Panc1 (cell line): ENCODE data around the gene KXD1. TPM values are rescaled to one million over a fixed set of nuclear protein-coding genes. Genes with fewer than 3 reads are reported as not detected.

ENCODE experiments used
- ATAC-seq: fragments of 200-7000 bp; cut with Tn5 transposase; 2 replicates; pipeline ENCODE4 v1.9.1; 2020; ENCODE audit warnings: mild to moderate bottlenecking, moderate library complexity
- BruUV-seq: library from RNA; stranded (reverse); fragments of 400-500 nt; replicated peaks from 2 replicates; lab custom pipeline; 2021; lab: Mats Ljungman, UMichigan
- CTCF ChIA-PET: fragments of 300-600 bp; sonication (Branson Sonifier 250); formaldehyde crosslinking; loops from one replicate; lab custom pipeline; 2022; ENCODE audit warnings: antibody characterized with exemption; lab: Charles Lee
- POLR2A ChIA-PET: fragments of 300-600 bp; sonication (Branson Sonifier 250); formaldehyde crosslinking; loops from one replicate; lab custom pipeline; 2022; ENCODE audit warnings: antibody characterized with exemption; lab: Charles Lee
- DNase-seq: peaks from one replicate; pipeline ENCODE4 v3.0.0-alpha.2; 2010; ENCODE audit warnings: low read depth, low spot score
- H3K27ac ChIP-seq: 2 replicates; pipeline ENCODE4 v1.5.1; 2011; ENCODE audit warnings: mild to moderate bottlenecking, low read length, inconsistent platforms
- H3K27me3 ChIP-seq: fragments of 200-500 bp; sonication (Bioruptor generic); 2 replicates; pipeline ENCODE4 v1.6.0; 2014; ENCODE audit warnings: low read length, inconsistent platforms; ENCODE audit not compliant: control insufficient read depth, insufficient read depth
- H3K36me3 ChIP-seq: fragments of 200-500 bp; sonication (Bioruptor generic); 2 replicates; pipeline ENCODE4 v1.5.1; 2014; ENCODE audit warnings: inconsistent platforms, mild to moderate bottlenecking, low read length, moderate library complexity; ENCODE audit not compliant: control insufficient read depth, insufficient read depth
- H3K4me1 ChIP-seq: 2 replicates; pipeline ENCODE4 v1.5.1; 2011; ENCODE audit warnings: inconsistent platforms, mild to moderate bottlenecking, low read length, moderate library complexity; ENCODE audit not compliant: control insufficient read depth, insufficient read depth
- H3K4me3 ChIP-seq, 2 experiments: 2 replicates each; pipeline ENCODE4 v1.5.1; 2011 to 2012; ENCODE audit warnings: low read depth in 2 of 2, low read length in 2 of 2, mild to moderate bottlenecking in 2 of 2, inconsistent platforms in 1 of 2, moderate library complexity in 1 of 2
- H3K9me3 ChIP-seq: fragments of 200-500 bp; sonication (Bioruptor generic); 2 replicates; pipeline ENCODE4 v1.5.1; 2014; ENCODE audit warnings: low read depth, mild to moderate bottlenecking, inconsistent platforms, low read length, moderate library complexity; ENCODE audit not compliant: control insufficient read depth, insufficient read depth
- POLR2AphosphoS5 ChIP-seq: IDR thresholded peaks from 2 replicates; pipeline ENCODE4 v1.6.1; 2012; ENCODE audit warnings: mild to moderate bottlenecking, low read depth, low read length, moderate library complexity
- SIN3A ChIP-seq: IDR thresholded peaks from 2 replicates; pipeline ENCODE4 v1.6.1; 2012; ENCODE audit warnings: low read depth, mild to moderate bottlenecking, low read length, moderate library complexity, borderline replicate concordance; ENCODE audit not compliant: insufficient read depth
- TCF7L2 ChIP-seq: IDR thresholded peaks from 2 replicates; pipeline ENCODE4 v1.6.1; 2011; ENCODE audit warnings: mild to moderate bottlenecking, low read depth, low read length, inconsistent platforms
- in situ Hi-C: cut with HindIII; loops from 2 replicates; pipeline ENCODE4 v1.10.0; 2016; ENCODE audit warnings: low sequenced_read_pairs, low pct_unique_long_range_greater_than_20kb
- intact Hi-C: fragments of 100-400 bp; cut with micrococcal nuclease; formaldehyde crosslinking; loops from one replicate; pipeline ENCODE4 v1.10.0; 2022; ENCODE audit not compliant: unreplicated experiment
- total RNA-seq: library from RNA; stranded (reverse); gene quantifications from one replicate; pipeline ENCODE4 v1.2.1, GENCODE V29; 2021; ENCODE audit not compliant: unreplicated experiment
- TF ChIP-seq, protein P1 (sequence below), 2 experiments: IDR thresholded peaks; 2 replicates each; pipeline ENCODE4 v1.6.1; 2011 to 2012; ENCODE audit warnings: low read depth in 2 of 2, control low read depth in 1 of 2, low read length in 1 of 2, mild to moderate bottlenecking in 1 of 2, moderate library complexity in 1 of 2; ENCODE audit not compliant: insufficient read depth in 1 of 2
- TF ChIP-seq, protein P2 (sequence below): fragments of 450-650 bp; IDR thresholded peaks from 2 replicates; pipeline ENCODE4 v1.5.1; 2017; ENCODE audit warnings: mild to moderate bottlenecking

KXD1 gene
- total RNA-seq, 1 experiment from 2014 or later: 106 TPM

DNA sequence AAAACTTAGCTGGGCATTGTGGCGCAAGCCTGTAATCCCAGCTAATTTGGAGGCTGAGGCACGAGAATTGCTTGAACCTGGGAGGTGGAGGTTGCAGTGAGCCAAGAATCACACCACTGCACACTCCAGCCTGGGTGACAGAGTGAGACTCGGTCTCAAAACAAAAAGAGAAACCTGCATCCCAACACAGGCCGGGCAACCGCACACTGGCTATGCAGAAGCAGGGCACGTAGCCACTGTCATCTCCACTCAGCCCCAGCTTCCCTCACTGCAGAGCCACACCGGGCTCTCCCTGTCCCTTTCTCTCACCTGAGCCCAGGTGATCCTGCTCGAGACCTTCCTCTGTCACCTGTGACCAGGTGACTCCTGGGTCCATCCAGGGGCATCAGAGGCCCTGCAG, 47.5 kb upstream of the KXD1 start:
- in situ Hi-C loops (no loop called here), intact Hi-C loops (no loop called here)
- Histone ChIP-seq H3K36me3 (no peaks in the 10 kb centered on the region), H3K4me3 (no peak overlapping the region), H3K9me3 (no peaks in the 10 kb centered on the region), H3K4me1 (peaks cover 25% of the 10 kb centered on the region), H3K27me3 (no peaks in the 10 kb centered on the region), H3K27ac (no peak overlapping the region)
- DNase-seq: no peak
- BruUV-seq: no TSS peak
- ATAC-seq: no peak
- ChIA-PET CTCF (interaction anchor here (0.5 to 1.5 kb wide), 3 partner anchors 10 to 47 kb away, joined by 3 to 7 read pairs (median 7); no protein-coding TSS in a partner anchor), POLR2A (no interaction called here)
- no peak for TF ChIP-seq POLR2AphosphoS5
- TF ChIP-seq, protein P1, sequence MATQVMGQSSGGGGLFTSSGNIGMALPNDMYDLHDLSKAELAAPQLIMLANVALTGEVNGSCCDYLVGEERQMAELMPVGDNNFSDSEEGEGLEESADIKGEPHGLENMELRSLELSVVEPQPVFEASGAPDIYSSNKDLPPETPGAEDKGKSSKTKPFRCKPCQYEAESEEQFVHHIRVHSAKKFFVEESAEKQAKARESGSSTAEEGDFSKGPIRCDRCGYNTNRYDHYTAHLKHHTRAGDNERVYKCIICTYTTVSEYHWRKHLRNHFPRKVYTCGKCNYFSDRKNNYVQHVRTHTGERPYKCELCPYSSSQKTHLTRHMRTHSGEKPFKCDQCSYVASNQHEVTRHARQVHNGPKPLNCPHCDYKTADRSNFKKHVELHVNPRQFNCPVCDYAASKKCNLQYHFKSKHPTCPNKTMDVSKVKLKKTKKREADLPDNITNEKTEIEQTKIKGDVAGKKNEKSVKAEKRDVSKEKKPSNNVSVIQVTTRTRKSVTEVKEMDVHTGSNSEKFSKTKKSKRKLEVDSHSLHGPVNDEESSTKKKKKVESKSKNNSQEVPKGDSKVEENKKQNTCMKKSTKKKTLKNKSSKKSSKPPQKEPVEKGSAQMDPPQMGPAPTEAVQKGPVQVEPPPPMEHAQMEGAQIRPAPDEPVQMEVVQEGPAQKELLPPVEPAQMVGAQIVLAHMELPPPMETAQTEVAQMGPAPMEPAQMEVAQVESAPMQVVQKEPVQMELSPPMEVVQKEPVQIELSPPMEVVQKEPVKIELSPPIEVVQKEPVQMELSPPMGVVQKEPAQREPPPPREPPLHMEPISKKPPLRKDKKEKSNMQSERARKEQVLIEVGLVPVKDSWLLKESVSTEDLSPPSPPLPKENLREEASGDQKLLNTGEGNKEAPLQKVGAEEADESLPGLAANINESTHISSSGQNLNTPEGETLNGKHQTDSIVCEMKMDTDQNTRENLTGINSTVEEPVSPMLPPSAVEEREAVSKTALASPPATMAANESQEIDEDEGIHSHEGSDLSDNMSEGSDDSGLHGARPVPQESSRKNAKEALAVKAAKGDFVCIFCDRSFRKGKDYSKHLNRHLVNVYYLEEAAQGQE (IDR thresholded peaks at IDR 0.05; ENCODE audit: insufficient read depth in 1 of 2, low read depth in 2 of 2, low read length in 1 of 2): no peak
- TF ChIP-seq TCF7L2: no peak
- TF ChIP-seq, protein P2, sequence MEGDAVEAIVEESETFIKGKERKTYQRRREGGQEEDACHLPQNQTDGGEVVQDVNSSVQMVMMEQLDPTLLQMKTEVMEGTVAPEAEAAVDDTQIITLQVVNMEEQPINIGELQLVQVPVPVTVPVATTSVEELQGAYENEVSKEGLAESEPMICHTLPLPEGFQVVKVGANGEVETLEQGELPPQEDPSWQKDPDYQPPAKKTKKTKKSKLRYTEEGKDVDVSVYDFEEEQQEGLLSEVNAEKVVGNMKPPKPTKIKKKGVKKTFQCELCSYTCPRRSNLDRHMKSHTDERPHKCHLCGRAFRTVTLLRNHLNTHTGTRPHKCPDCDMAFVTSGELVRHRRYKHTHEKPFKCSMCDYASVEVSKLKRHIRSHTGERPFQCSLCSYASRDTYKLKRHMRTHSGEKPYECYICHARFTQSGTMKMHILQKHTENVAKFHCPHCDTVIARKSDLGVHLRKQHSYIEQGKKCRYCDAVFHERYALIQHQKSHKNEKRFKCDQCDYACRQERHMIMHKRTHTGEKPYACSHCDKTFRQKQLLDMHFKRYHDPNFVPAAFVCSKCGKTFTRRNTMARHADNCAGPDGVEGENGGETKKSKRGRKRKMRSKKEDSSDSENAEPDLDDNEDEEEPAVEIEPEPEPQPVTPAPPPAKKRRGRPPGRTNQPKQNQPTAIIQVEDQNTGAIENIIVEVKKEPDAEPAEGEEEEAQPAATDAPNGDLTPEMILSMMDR: no peak
- TF ChIP-seq SIN3A: no peak

GRCh38 chr19:18513868-18514267, 43.8 kb upstream of the KXD1 start:
- ATAC-seq: no peak
- Histone ChIP-seq H3K27me3 (no peaks in the 10 kb centered on the region), H3K4me1 (peaks cover 7% of the 10 kb centered on the region), H3K36me3 (no peaks in the 10 kb centered on the region), H3K4me3 (no peak overlapping the region), H3K27ac (no peak overlapping the region), H3K9me3 (no peaks in the 10 kb centered on the region)
- in situ Hi-C loops: no loop called here
- POLR2A ChIA-PET: no interaction called here
- intact Hi-C loops: no loop called here
- BruUV-seq: no TSS peak
- TF ChIP-seq, protein P2: no peak
- TF ChIP-seq POLR2AphosphoS5: no peak
- no peak for DNase-seq
- CTCF ChIA-PET: interaction anchor here (0.5 kb wide), 1 partner anchor 16 kb away, joined by 4 read pairs; no protein-coding TSS in a partner anchor
